ENCODE results near the gene RABEP2. TPM values are rescaled to one million over a fixed set of nuclear protein-coding genes. Genes with fewer than 3 reads are reported as not detected.

RABEP2 gene
- total RNA-seq, 1 experiment from 2014 or later: 17.5 TPM

GRCh38 chr16:28903344-28904042 is 21.5 kb downstream of the RABEP2 start:
- no peak overlapping the region for H3K4ac ChIP-seq (ENCODE audit: low read depth, low read length)
- no peaks in the 10 kb centered on the region for H3K27me3 ChIP-seq (ENCODE audit: insufficient read depth, low read length)
- H3K14ac ChIP-seq (ENCODE audit: insufficient read depth, low read length): no peak overlapping the region; the same call in 1 of the 2 replicates
- no peak overlapping the region for H2BK5ac ChIP-seq (ENCODE audit: insufficient read length, low read length)
- H3K56ac ChIP-seq (ENCODE audit: insufficient read length, low read depth, low read length): no peak overlapping the region
- no peak overlapping the region for H3K18ac ChIP-seq (ENCODE audit: insufficient read length, low read depth, low read length)
- no peaks in the 10 kb centered on the region for H3K4me1 ChIP-seq (ENCODE audit: insufficient read depth, low read length)
- H3K9ac ChIP-seq (ENCODE audit: extremely low read depth, insufficient read length, low read length): no peak overlapping the region
- Mint-ChIP-seq H3K4me1 (no peaks in the 10 kb centered on the region; a peak in 1 of 4 replicates), H3K9me3 (no peaks in the 10 kb centered on the region), H3K27me3 (ENCODE audit: low read depth) (no peaks in the 10 kb centered on the region), H3K4me3 (no peak overlapping the region), H3K36me3 (ENCODE audit: insufficient read depth in 1 of 3, low read depth in 3 of 3) (peaks cover 0 to 7% (median 0%) of the 10 kb centered on the region in 3 experiments; a peak in 1 of 7 replicates), H3K27ac (no peak overlapping the region)
- no peaks in the 10 kb centered on the region for H3K79me1 ChIP-seq (ENCODE audit: insufficient read depth, low read depth, low read length, poor library complexity, severe bottlenecking)
- no peak for DNase-seq
- no peak overlapping the region for H4K91ac ChIP-seq (ENCODE audit: insufficient read length, low read depth, low read length)
- no peak overlapping the region for H4K8ac ChIP-seq (replicated peaks; ENCODE audit: insufficient read length, low read depth, low read length)
- no peak overlapping the region for H2AFZ ChIP-seq (ENCODE audit: low read length)
- H4K20me1 ChIP-seq (ENCODE audit: control insufficient read depth, insufficient read depth, insufficient read length): no peaks in the 10 kb centered on the region
- no peak for TF ChIP-seq CTCF (conservative IDR thresholded peaks at IDR 0.05)
- no peak overlapping the region for H3K4me2 ChIP-seq (ENCODE audit: insufficient read depth, insufficient read length, low read length)
- H2BK120ac ChIP-seq (ENCODE audit: low read depth, low read length, poor library complexity, severe bottlenecking): no peak overlapping the region
- no peak overlapping the region for H2BK12ac ChIP-seq (ENCODE audit: insufficient read length, low read depth, low read length)
- H3K27ac ChIP-seq (ENCODE audit: insufficient read length, low read depth, low read length): no peak overlapping the region
- no CpG with 5 or more reads among the region's 29 CpGs for WGBS (ENCODE audit: extremely low coverage, insufficient read length, low lambda C conversion rate)
- H4K5ac ChIP-seq (ENCODE audit: insufficient read length, low read depth, low read length): no peak overlapping the region
- no peak overlapping the region for H2BK15ac ChIP-seq (ENCODE audit: low read depth, low read length)
- H3K79me2 ChIP-seq (ENCODE audit: insufficient read depth, low read length): no peaks in the 10 kb centered on the region
- no peak overlapping the region for H2BK20ac ChIP-seq (ENCODE audit: low read depth, low read length, poor library complexity, severe bottlenecking)
- H2AK5ac ChIP-seq (ENCODE audit: insufficient read length, low read length): no peak overlapping the region
- H3K23me2 ChIP-seq (ENCODE audit: insufficient read length, low read depth, low read length, poor library complexity, severe bottlenecking): no peaks in the 10 kb centered on the region
- H3T11ph ChIP-seq (ENCODE audit: low read length): no peak overlapping the region
- H3K23ac ChIP-seq (ENCODE audit: insufficient read length, low read depth, low read length): no peak overlapping the region
- H3K9me3 ChIP-seq (ENCODE audit: control insufficient read depth, low read depth, low read length): no peaks in the 10 kb centered on the region
